Upper lobe of right lung (tissue), 1 donor: ENCODE measurements around the gene VPS13D. TPM values are rescaled to one million over a fixed set of nuclear protein-coding genes. Genes with fewer than 3 reads are reported as not detected.

Experiments
- ATAC-seq: fragments of 200-7000 bp; cut with Tn5 transposase; one replicate; pipeline ENCODE4 v1.9.1; 2020; ENCODE audit warnings: mild to moderate bottlenecking, moderate library complexity
- DNase-seq: peaks from one replicate; pipeline ENCODE4 v3.0.0-alpha.2; 2020
- H3K27ac ChIP-seq: fragments of 200-600 bp; one replicate; pipeline ENCODE4 v1.8.0; 2022
- H3K27me3 ChIP-seq: fragments of 200-600 bp; one replicate; pipeline ENCODE4 v1.8.0; 2022; ENCODE audit warnings: mild to moderate bottlenecking
- H3K36me3 ChIP-seq: fragments of 200-600 bp; one replicate; pipeline ENCODE4 v1.8.0; 2022
- H3K4me1 ChIP-seq: fragments of 200-600 bp; one replicate; pipeline ENCODE4 v1.8.0; 2022
- H3K4me3 ChIP-seq: fragments of 200-600 bp; one replicate; pipeline ENCODE4 v1.8.0; 2022; ENCODE audit warnings: mild to moderate bottlenecking
- H3K9me3 ChIP-seq: fragments of 200-600 bp; one replicate; pipeline ENCODE4 v1.8.0; 2022
- intact Hi-C: fragments of 100-400 bp; cut with DNase I; formaldehyde crosslinking; loops from one replicate; pipeline ENCODE4 v1.11.0; 2022
- total RNA-seq: library from RNA; stranded (reverse); fragmentation: NEBNext Ultra II Directional; extraction: Animal tissue kit (Norgen Biotek cat#: 25700); gene quantifications from one replicate; pipeline ENCODE4 v1.2.1, GENCODE V29; 2021
- TF ChIP-seq, protein P1 (sequence below): fragments of 200-600 bp; IDR thresholded peaks from one replicate; pipeline ENCODE4 v1.8.0; 2022; ENCODE audit warnings: antibody characterized with exemption
- donor health status: DM: no; HTN: yes; CAD: no; lungs with severe emphysema.

VPS13D gene
- total RNA-seq, 1 donor from 2014 or later = 74.7 TPM

GRCh38 chr1:12346483-12347151, 116.8 kb downstream of the VPS13D start:
- Histone ChIP-seq H3K9me3 (no peaks in the 10 kb centered on the region), H3K4me3 (no peak overlapping the region), H3K27ac (no peak overlapping the region), H3K36me3 (peaks cover 65% of the 10 kb centered on the region), H3K27me3 (no peaks in the 10 kb centered on the region), H3K4me1 (peaks cover 26% of the 10 kb centered on the region)
- TF ChIP-seq, protein P1, sequence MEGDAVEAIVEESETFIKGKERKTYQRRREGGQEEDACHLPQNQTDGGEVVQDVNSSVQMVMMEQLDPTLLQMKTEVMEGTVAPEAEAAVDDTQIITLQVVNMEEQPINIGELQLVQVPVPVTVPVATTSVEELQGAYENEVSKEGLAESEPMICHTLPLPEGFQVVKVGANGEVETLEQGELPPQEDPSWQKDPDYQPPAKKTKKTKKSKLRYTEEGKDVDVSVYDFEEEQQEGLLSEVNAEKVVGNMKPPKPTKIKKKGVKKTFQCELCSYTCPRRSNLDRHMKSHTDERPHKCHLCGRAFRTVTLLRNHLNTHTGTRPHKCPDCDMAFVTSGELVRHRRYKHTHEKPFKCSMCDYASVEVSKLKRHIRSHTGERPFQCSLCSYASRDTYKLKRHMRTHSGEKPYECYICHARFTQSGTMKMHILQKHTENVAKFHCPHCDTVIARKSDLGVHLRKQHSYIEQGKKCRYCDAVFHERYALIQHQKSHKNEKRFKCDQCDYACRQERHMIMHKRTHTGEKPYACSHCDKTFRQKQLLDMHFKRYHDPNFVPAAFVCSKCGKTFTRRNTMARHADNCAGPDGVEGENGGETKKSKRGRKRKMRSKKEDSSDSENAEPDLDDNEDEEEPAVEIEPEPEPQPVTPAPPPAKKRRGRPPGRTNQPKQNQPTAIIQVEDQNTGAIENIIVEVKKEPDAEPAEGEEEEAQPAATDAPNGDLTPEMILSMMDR = no peak
- DNase-seq = no peak
- no peak for ATAC-seq
- intact Hi-C loops = no loop called here

- H3K27ac ChIP-seq = no peak overlapping the region
- no peak overlapping the region for H3K4me3 ChIP-seq
- DNase-seq (no peak), ATAC-seq (no peak)
- no peaks in the 10 kb centered on the region for H3K27me3 ChIP-seq
- TF ChIP-seq, protein P1 = no peak
- H3K36me3 ChIP-seq = peaks cover 60% of the 10 kb centered on the region
- no peaks in the 10 kb centered on the region for H3K9me3 ChIP-seq
- intact Hi-C loops = no loop called here
- peaks cover 26% of the 10 kb centered on the region for H3K4me1 ChIP-seq
Observed at GRCh38 chr1:12348113-12348512, 118.3 kb downstream of the VPS13D start.

DNA sequence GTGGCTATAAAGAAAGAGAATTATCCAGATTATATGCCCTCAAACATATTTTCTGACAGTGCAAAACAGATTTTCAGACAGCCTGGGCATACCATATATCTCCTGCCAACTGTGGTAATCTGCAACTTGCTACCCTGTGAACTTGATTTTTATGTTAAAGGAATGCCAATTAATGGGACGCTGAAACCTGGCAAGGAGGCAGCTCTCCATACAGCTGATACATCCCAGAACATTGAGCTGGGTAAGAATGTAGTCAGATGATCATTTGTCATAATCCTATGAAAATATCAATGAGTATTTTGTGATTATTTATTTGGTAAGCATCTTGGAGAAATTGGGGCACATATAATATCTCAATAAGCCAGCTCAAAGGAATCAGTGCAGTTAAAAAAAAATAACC, 124.2 kb downstream of the VPS13D start:
- ATAC-seq (no peak), DNase-seq (no peak)
- intact Hi-C loops = no loop called here
- Histone ChIP-seq H3K36me3 (peaks cover 74% of the 10 kb centered on the region), H3K4me3 (no peak overlapping the region), H3K27ac (no peak overlapping the region), H3K4me1 (no peaks in the 10 kb centered on the region), H3K27me3 (no peaks in the 10 kb centered on the region), H3K9me3 (no peaks in the 10 kb centered on the region)
- TF ChIP-seq, protein P1 = no peak

DNA sequence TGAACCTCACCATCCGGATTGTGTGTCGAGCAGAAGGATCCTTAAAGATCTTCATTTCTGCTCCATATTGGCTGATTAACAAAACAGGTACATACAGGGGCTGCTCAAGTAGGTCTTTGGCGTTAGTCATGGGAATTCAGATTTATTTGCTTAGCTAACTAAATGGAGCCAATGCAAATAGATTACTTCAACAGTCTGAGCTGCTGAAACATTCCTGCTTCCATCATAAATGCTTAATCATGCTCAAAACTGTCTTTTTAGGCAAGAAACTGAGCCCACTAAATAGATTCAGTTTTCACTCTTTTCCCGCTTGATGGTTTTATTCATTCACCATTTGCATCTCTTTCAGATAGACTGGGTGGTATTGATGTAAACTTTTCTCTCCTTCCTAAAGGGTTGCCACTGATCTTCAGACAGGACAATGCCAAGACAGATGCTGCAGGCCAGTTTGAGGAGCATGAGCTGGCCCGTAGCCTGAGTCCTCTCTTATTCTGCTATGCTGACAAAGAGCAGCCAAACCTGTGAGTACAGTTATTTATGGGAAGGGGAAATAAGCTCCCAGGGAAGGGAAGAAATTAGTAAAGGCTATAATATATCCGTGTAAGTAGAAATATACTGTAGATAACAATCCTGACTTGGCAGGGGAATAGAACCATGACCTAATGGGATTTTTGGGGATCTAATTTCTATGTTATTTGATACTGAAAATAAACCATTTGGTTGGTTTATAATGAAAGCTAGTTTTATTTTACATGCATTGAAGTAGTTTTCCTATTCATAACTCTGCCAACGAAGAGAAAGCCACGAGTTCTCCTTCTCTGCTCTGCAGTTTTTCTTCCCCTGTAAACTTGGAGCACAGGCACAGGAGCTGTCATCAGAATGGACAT, 126.4 kb downstream of the VPS13D start:
- no peaks in the 10 kb centered on the region for H3K27me3 ChIP-seq
- peaks cover 61% of the 10 kb centered on the region for H3K36me3 ChIP-seq
- H3K4me3 ChIP-seq = no peak overlapping the region
- DNase-seq (no peak), ATAC-seq (peak; percentile 88)
- H3K9me3 ChIP-seq = no peaks in the 10 kb centered on the region
- intact Hi-C loops = no loop called here
- no peaks in the 10 kb centered on the region for H3K4me1 ChIP-seq
- peak overlapping the region; percentile 44 for H3K27ac ChIP-seq
- TF ChIP-seq, protein P1 = no peak

DNA sequence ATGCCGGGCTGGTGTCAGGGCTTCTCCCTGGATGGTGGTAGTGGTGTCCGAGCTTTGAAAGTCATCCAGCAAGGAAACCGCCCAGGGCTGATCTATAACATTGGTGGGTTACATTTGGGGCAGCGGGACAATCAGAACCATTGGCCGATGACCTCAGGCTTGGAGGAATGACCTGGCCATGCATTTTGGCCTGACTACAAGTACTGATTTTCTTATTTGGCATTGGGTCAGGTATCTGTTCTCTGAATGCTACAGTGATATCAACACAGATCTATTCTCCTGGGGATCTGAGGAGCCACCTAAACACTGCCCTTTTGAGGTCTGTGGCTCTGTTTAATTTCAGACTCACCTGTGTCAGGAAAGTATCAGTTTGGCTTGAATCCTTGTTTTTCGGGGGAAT, 128.7 kb downstream of the VPS13D start:
- DNase-seq (no peak), ATAC-seq (no peak)
- Histone ChIP-seq H3K4me1 (no peaks in the 10 kb centered on the region), H3K36me3 (peaks cover 70% of the 10 kb centered on the region), H3K4me3 (no peak overlapping the region), H3K27ac (no peak overlapping the region), H3K9me3 (no peaks in the 10 kb centered on the region), H3K27me3 (no peaks in the 10 kb centered on the region)
- TF ChIP-seq, protein P1 = no peak
- intact Hi-C loops = no loop called here
